Upper lobe of left lung (tissue), 6 donors: ENCODE results near the gene SARS2. TPM values are rescaled to one million over a fixed set of nuclear protein-coding genes. Genes with fewer than 3 reads are reported as not detected.

Source experiments
- ATAC-seq, 2 donors: fragments of 200-7000 bp; cut with Tn5 transposase; one replicate each; pipeline ENCODE4 v1.9.1; 2022; ENCODE audit warnings: mild to moderate bottlenecking in 2 of 2, moderate library complexity in 2 of 2; ENCODE audit not compliant: low FRiP score in 2 of 2
- DNase-seq, 2 donors: peaks; one replicate each; pipeline ENCODE4 v3.0.0-alpha.2; 2019 to 2020
- H3K27ac ChIP-seq, 4 donors: fragments of 200-600 bp; sonication (generic); one replicate each; pipeline ENCODE4 v1.5.1; 2016 to 2019
- H3K27me3 ChIP-seq, 4 donors: fragments of 200-600 bp; sonication (generic); one replicate each; pipeline ENCODE4 v1.5.1; 2017 to 2019
- H3K36me3 ChIP-seq, 4 donors: fragments of 200-600 bp; sonication (generic); one replicate each; pipeline ENCODE4 v1.5.1; 2016 to 2019
- H3K4me1 ChIP-seq, 4 donors: fragments of 200-600 bp; sonication (generic); one replicate each; pipeline ENCODE4 v1.5.1; 2018 to 2019
- H3K4me3 ChIP-seq, 4 donors: fragments of 200-600 bp; sonication (generic); one replicate each; pipeline ENCODE4 v1.5.1; 2017 to 2019; ENCODE audit warnings: mild to moderate bottlenecking in 2 of 4, moderate library complexity in 1 of 4
- H3K9me3 ChIP-seq, 4 donors: fragments of 200-600 bp; sonication (generic); one replicate each; pipeline ENCODE4 v1.5.1; 2018 to 2019
- EP300 ChIP-seq, 4 donors: sonication (generic); formaldehyde crosslinking; IDR thresholded peaks; one replicate each; pipeline ENCODE4 v1.5.1; 2017; ENCODE audit warnings: antibody characterized with exemption in 4 of 4, control low read depth in 2 of 4
- POLR2A ChIP-seq, 4 donors: fragments of 450-650 bp; IDR thresholded peaks; one replicate each; pipeline ENCODE4 v1.5.1; 2016 to 2017; ENCODE audit warnings: antibody characterized with exemption in 4 of 4, mild to moderate bottlenecking in 2 of 4
- POLR2AphosphoS5 ChIP-seq, 2 donors: sonication (generic); formaldehyde crosslinking; IDR thresholded peaks; one replicate each; pipeline ENCODE4 v1.5.1; 2017; ENCODE audit warnings: antibody characterized with exemption in 2 of 2
- WGBS, 2 donors: methylation state at CpG; one replicate each; pipeline ENCODE4 v1.1.5; 2017 to 2018; 5-methylcytosine and 5-hydroxymethylcytosine counted together
- total RNA-seq, 6 donors: library from RNA; depleted of rRNA in 4 of 6; stranded (reverse); fragments of >200 nt in 4 of 6; gene quantifications; one replicate each; pipeline versions ENCODE4 v1.1.0 to v1.2.1, GENCODE V29; 2016 to 2021
- TF ChIP-seq, protein P1 (sequence below), 6 experiments: fragments of 450-650 bp in 4 of 6; fragments of 200-600 bp in 2 of 6; sonication (generic) in 2 of 6; IDR thresholded peaks; one replicate each; pipeline ENCODE4 v1.5.1; 2016 to 2019; ENCODE audit warnings: antibody characterized with exemption in 6 of 6
- donor health status: DM: no; HTN: no; CAD: no; lungs with moderate emphysema.
- donor health status: DM: no; HTN: yes; CAD: no; lungs with severe emphysema.

The SARS2 gene
- total RNA-seq, 6 donors from 2014 or later, result 14.3 to 54.5 (median 23.0) TPM

DNA sequence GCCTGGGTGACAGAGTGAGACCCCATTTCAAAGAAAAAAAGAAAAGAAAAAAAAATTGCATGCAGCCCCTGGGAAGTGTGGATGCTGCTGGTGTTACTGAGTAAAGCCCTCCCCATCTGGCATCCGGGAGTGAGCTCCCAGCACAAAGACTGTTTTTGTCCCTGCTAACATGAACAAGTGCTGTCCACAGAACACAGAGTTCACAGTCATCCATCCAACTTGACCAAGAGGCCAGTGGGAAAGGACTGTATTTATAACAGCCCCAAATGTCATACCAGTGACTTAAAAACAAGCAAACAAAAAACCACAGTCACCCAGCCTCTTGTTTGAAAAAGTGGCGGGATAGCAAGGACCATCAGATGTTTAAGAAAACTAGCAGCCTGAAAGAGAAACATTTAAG lies 34.2 kb upstream of the SARS2 start:
- WGBS, 2 donors, result 89 to 94% methylated on average over 2 of the region's 2 CpGs
- Histone ChIP-seq H3K27me3 (no peaks in the 10 kb centered on the region), H3K4me1 (peaks cover 3 to 10% (median 8%) of the 10 kb centered on the region in 4 donors), H3K27ac (no peak overlapping the region), H3K4me3 (no peak overlapping the region), H3K9me3 (no peaks in the 10 kb centered on the region), H3K36me3 (peaks cover 0 to 3% (median 0%) of the 10 kb centered on the region in 4 donors)
- ATAC-seq, result no peak
- no peak for DNase-seq
- TF ChIP-seq, protein P1, sequence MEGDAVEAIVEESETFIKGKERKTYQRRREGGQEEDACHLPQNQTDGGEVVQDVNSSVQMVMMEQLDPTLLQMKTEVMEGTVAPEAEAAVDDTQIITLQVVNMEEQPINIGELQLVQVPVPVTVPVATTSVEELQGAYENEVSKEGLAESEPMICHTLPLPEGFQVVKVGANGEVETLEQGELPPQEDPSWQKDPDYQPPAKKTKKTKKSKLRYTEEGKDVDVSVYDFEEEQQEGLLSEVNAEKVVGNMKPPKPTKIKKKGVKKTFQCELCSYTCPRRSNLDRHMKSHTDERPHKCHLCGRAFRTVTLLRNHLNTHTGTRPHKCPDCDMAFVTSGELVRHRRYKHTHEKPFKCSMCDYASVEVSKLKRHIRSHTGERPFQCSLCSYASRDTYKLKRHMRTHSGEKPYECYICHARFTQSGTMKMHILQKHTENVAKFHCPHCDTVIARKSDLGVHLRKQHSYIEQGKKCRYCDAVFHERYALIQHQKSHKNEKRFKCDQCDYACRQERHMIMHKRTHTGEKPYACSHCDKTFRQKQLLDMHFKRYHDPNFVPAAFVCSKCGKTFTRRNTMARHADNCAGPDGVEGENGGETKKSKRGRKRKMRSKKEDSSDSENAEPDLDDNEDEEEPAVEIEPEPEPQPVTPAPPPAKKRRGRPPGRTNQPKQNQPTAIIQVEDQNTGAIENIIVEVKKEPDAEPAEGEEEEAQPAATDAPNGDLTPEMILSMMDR (IDR thresholded peaks at IDR 0.05), result no peak
- TF ChIP-seq EP300 (IDR thresholded peaks at IDR 0.05) (no peak), POLR2AphosphoS5 (IDR thresholded peaks at IDR 0.05) (no peak)

DNA sequence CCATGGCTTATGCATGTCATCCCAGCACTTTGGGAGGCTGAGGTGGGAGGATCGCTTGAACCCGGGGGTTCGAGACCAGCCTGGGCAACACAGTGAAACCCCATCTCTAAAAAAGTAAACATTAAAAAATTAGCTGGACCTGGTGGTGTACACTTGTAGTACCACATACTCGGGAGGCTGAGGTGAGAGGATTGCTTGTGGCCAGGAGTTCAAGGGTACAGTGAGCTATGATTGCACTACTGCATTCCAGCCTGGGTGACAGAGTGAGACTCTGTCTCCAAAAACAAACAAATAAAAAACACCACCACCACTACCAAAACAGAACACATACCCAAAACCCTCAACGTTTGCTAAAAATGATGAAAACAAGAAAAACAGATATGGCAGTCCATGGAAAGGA lies 29.1 kb upstream of the SARS2 start:
- Histone ChIP-seq H3K27ac (no peak overlapping the region), H3K9me3 (no peaks in the 10 kb centered on the region), H3K36me3 (no peaks in the 10 kb centered on the region), H3K27me3 (no peaks in the 10 kb centered on the region), H3K4me3 (no peak overlapping the region), H3K4me1 (peaks cover 3 to 10% (median 8%) of the 10 kb centered on the region in 4 donors)
- no peak for TF ChIP-seq POLR2AphosphoS5 (IDR thresholded peaks at IDR 0.05)
- no peak for TF ChIP-seq POLR2A (IDR thresholded peaks at IDR 0.05)
- TF ChIP-seq, protein P1 (IDR thresholded peaks at IDR 0.05), result no peak
- no peak for TF ChIP-seq EP300 (IDR thresholded peaks at IDR 0.05)
- 78 to 82% methylated on average over 5 of the region's 5 CpGs for WGBS, 2 donors
- DNase-seq (no peak), ATAC-seq (no peak)

DNA sequence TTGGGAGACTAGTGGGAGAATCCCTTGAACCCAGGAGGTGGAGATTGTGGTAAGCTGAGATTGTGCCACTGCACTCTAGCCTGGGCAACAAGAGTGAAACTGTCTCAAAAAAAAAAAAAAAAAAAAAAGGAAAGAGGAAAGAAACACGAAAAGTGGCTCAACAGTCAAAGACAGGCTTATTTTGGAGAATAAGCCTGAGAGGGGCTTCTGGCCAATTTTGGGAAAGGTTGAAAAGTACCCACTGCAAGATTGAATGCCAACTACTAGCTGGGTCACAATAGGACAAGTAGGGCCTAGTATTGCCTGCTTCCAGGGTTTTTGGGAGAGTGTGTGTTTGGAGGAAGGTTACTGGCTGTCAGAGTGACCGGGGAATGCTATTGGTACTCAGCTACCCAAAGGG lies 27.7 kb upstream of the SARS2 start:
- 91 to 94% methylated on average over 2 of the region's 2 CpGs for WGBS, 2 donors
- ATAC-seq (no peak), DNase-seq (no peak)
- TF ChIP-seq POLR2AphosphoS5 (IDR thresholded peaks at IDR 0.05) (no peak), EP300 (IDR thresholded peaks at IDR 0.05) (no peak), POLR2A (IDR thresholded peaks at IDR 0.05) (no peak)
- TF ChIP-seq, protein P1 (IDR thresholded peaks at IDR 0.05), result no peak
- no peak overlapping the region for H3K4me3 ChIP-seq
- no peaks in the 10 kb centered on the region for H3K36me3 ChIP-seq
- H3K9me3 ChIP-seq, result no peaks in the 10 kb centered on the region
- H3K27me3 ChIP-seq, result no peaks in the 10 kb centered on the region
- no peak overlapping the region for H3K27ac ChIP-seq
- H3K4me1 ChIP-seq, result peaks cover 3 to 10% (median 8%) of the 10 kb centered on the region in 4 donors

DNA sequence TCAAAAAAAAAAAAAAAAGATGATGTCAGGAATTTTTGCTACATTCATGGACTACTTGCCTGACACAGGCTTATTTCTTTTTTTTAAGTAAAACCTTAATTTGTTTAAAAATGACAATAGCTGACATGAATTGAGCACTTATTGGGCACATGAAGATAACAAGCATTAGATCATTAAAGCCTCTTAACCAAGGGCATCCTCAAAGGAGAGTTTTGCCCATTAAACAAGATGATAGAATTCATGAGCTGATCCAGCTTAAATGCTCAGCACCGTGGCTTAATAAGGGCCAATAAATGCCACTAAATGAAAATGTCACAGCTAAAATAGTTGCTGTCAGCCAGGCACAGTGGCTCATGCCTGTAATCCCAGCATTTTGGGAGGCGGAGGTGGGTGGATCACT lies 25.7 kb upstream of the SARS2 start:
- no peak for ATAC-seq
- Histone ChIP-seq H3K4me1 (no peaks in the 10 kb centered on the region), H3K27me3 (no peaks in the 10 kb centered on the region), H3K4me3 (no peak overlapping the region), H3K27ac (no peak overlapping the region), H3K36me3 (no peaks in the 10 kb centered on the region), H3K9me3 (no peaks in the 10 kb centered on the region)
- DNase-seq, result no peak
- WGBS, 2 donors, result 86 to 89% methylated on average over 2 of the region's 2 CpGs
- no peak for TF ChIP-seq EP300 (IDR thresholded peaks at IDR 0.05)
- no peak for TF ChIP-seq POLR2AphosphoS5 (IDR thresholded peaks at IDR 0.05)
- TF ChIP-seq POLR2A (IDR thresholded peaks at IDR 0.05), result no peak
- TF ChIP-seq, protein P1 (IDR thresholded peaks at IDR 0.05), result no peak

DNA sequence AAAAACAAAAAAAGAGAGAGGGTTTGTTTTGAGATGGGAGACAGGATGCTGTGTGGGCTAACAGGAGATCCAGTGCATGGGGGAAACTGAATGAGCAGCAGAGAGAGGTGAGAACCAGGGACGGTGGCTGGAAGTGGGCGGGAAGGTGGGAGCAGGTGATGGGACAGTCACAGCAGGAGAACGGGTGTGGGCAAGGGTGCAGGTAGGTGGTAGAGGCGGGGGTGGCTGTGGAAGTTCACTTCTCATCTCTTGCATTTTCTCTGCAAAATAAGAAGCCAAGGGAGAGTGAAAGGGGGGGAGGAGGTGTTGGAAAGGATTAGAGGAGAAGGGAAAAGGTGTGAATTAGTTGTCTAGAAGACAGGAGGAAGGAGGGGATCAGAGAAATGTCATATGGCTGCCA lies 23.1 kb upstream of the SARS2 start:
- no peaks in the 10 kb centered on the region for H3K27me3 ChIP-seq
- TF ChIP-seq POLR2A (IDR thresholded peaks at IDR 0.05), result no peak
- TF ChIP-seq, protein P1 (IDR thresholded peaks at IDR 0.05), result no peak
- no peak for TF ChIP-seq POLR2AphosphoS5 (IDR thresholded peaks at IDR 0.05)
- TF ChIP-seq EP300 (IDR thresholded peaks at IDR 0.05), result no peak
- H3K9me3 ChIP-seq, result no peaks in the 10 kb centered on the region
- WGBS, 2 donors, result 75 to 91% methylated on average over 4 of the region's 4 CpGs
- H3K4me3 ChIP-seq, result no peak overlapping the region
- ATAC-seq (no peak), DNase-seq (no peak)
- no peak overlapping the region for H3K27ac ChIP-seq
- no peaks in the 10 kb centered on the region for H3K36me3 ChIP-seq
- peaks cover 9 to 13% (median 10%) of the 10 kb centered on the region in 4 donors for H3K4me1 ChIP-seq
